NOMO-1 treated with dmso at 0.1 percent for 144 hours (cell line): ENCODE results near the gene DNAJC10.
"Not testable (repeated sequence)": the region's sequence is repeated elsewhere in the genome, so short reads cannot be mapped to it uniquely, and the experiment has no call there.

Source experiments
- DNase-seq: peaks from one replicate; lab custom pipeline; 2025; ENCODE audit not compliant: unreplicated experiment; lab: John Stamatoyannopoulos, UW

DNAJC10 gene

GRCh38 chr2:182715892-182716649, at the start of gene DNAJC10:
Gene DNAJC10 (plus strand): TSS chr2:182716257. CDS start chr2:182718087, 1,830 bp downstream.
- peak; percentile 69 for DNase-seq

GRCh38 chr2:182666674-182667314, 49.3 kb upstream of the DNAJC10 start:
- no peak for DNase-seq

GRCh38 chr2:182667315-182667695, 48.8 kb upstream of the DNAJC10 start:
- no peak for DNase-seq

GRCh38 chr2:182668671-182669070, 47.4 kb upstream of the DNAJC10 start:
- no peak for DNase-seq

- no peak for DNase-seq
Measured at GRCh38 chr2:182672466-182673165, 43.4 kb upstream of the DNAJC10 start.

GRCh38 chr2:182680837-182681236, 35.2 kb upstream of the DNAJC10 start:
- no peak for DNase-seq

- DNase-seq = peak; percentile 59
Measured at GRCh38 chr2:182682210-182682609, 33.8 kb upstream of the DNAJC10 start.

- DNase-seq = no peak
Measured at GRCh38 chr2:182685559-182685958, 30.5 kb upstream of the DNAJC10 start.

- DNase-seq = not testable (repeated sequence)
Measured at GRCh38 chr2:182686763-182687162, 29.3 kb upstream of the DNAJC10 start.

GRCh38 chr2:182694189-182694588, 21.9 kb upstream of the DNAJC10 start:
- DNase-seq = no peak

GRCh38 chr2:182695776-182696175, 20.3 kb upstream of the DNAJC10 start:
- DNase-seq = no peak

- DNase-seq = no peak
Measured at GRCh38 chr2:182698671-182699070, 17.4 kb upstream of the DNAJC10 start.

GRCh38 chr2:182705761-182706160, 10.3 kb upstream of the DNAJC10 start:
- no peak for DNase-seq

- DNase-seq = no peak
Measured at GRCh38 chr2:182706751-182707150, 9.3 kb upstream of the DNAJC10 start.

- DNase-seq = peak; percentile 83
Measured at GRCh38 chr2:182713601-182714000, 2.5 kb upstream of the DNAJC10 start.

- no peak for DNase-seq
Measured at GRCh38 chr2:182715121-182715891, 751 bp upstream of the DNAJC10 start.

GRCh38 chr2:182716650-182716979, 558 bp downstream of the DNAJC10 start:
- DNase-seq = peak; percentile 30

GRCh38 chr2:182717416-182717815, 1.4 kb downstream of the DNAJC10 start:
- DNase-seq = no peak

GRCh38 chr2:182717816-182718215, 1.8 kb downstream of the DNAJC10 start:
- no peak for DNase-seq

GRCh38 chr2:182718459-182718858, 2.4 kb downstream of the DNAJC10 start:
- DNase-seq = no peak

- not testable (repeated sequence) for DNase-seq
Measured at GRCh38 chr2:182719116-182719515, 3.1 kb downstream of the DNAJC10 start.
